EL (cell line): ENCODE measurements around the gene BLTP3B.

Experiments
- DNase-seq: peaks from one replicate; pipeline ENCODE4 v3.0.0-alpha.2; 2016

Gene BLTP3B

DNA sequence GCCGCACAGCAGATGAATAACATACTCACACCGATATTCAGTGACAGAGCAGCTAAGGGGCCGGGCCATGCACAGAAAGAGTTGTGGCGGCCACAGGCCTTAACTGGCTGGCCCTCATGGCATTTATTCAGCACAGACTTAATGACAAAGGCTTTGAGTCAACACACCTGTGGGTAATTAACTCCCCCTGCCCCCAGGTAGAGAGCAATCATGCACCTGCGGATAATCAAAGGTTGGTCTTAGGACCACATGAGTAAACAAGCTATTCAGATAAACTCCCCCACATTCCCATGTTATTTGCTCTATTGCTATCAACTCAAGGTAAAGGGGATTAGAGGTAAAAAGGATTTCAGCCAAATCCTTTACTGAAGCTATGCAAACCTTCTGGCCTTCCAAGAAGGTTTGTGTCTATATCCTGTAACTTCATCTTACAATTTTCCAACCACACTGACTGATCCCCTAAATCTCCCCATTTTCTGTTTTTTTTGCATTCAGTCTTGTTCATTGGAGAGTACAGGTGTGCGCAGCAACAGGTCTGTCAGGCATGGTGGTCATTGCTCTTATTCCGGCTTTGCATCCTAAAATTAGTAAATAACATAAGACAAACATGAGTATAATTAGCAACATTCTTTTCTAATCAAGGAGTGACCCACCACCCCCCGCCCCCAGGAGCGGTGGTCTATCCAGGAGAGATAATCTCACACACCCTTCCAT, 16.9 kb upstream of the BLTP3B start:
- DNase-seq: no peak

GRCh38 chr12:100158535-100158934, 15.9 kb upstream of the BLTP3B start:
- no peak for DNase-seq

GRCh38 chr12:100157427-100157821, 14.8 kb upstream of the BLTP3B start:
- DNase-seq: no peak

DNA sequence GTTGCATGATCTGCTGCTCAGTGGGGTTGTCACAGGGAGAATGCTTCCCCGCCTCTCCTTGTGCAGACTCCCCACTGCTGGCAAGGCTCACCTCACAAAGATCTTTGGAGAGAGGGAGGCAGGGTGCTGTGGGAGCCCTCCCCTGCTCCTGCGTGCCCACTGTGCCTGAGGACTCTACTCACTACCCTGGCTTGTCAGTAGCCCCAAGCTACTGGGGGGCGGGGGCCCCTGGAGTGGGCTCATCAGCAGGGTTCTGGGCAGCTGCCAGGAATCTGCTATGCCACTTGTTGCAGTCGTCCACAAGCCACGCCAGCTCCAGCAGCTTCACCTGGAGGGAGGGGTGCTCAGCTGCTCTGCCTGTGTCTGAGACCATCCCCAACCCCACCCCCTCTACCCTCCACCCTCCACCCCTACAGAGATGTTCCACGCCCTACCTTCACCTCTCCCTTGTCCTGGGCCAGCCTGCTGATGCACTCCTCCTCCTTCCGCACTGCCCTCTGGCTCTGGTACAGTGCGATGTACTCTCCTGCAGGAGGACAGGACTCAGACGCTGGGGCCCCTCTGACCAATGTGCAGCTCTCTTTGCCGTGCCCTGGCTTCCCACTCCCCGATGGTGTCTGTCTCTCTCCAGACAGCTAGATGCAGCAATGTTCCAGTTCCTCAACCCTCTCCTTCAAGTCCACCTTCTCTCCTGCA, 14.2 kb upstream of the BLTP3B start:
- DNase-seq: no peak

GRCh38 chr12:100154474-100155247, 12.0 kb upstream of the BLTP3B start:
- peak; percentile 68 for DNase-seq

DNA sequence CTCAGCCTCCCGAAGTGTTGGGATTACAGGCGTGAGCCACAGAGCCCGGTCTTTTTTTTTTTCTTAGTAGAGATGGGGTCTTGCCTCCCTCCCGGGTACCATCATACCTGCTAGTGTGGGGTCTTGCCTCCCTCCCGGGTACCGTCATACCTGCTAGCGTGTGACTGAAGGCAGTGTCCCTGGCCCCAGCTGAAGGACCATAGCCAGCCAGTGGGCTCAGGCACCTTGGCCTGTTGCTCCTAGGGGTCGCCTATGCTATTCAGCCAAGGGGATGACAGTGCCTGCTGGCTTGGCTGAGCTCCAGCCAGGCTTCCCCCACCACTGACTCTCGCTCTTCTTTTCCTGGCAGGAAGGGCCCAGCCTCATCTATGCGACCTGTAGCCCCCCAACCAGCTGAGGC, 10.5 kb upstream of the BLTP3B start:
- DNase-seq: no peak

GRCh38 chr12:100151769-100152168, 9.1 kb upstream of the BLTP3B start:
- no peak for DNase-seq

DNA sequence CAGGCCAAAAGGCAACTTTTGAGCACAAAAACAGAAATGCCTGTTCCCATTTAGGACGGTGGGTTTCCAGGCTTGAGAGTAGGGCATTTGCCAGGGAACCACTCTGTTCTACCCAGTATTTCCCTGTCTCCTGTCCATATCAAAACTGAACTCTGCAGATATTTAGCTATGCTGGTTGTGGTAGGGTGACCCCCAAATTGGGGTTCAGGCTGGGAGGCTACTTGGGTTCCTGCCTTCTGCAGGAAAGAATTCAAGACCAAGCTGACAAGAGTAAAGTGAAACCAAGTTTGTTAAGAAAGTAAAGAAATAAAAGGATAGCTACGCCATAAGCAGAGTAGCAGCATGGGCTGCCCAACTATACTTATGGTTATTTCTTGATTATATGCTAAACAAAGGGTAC, 3.6 kb upstream of the BLTP3B start:
- no peak for DNase-seq

- DNase-seq: no peak
Measured at GRCh38 chr12:100145643-100146042, 3.0 kb upstream of the BLTP3B start.

- DNase-seq: no peak
Measured at GRCh38 chr12:100141998-100142850, 450 bp downstream of the BLTP3B start.

GRCh38 chr12:100141666-100141997, 1.0 kb downstream of the BLTP3B start:
- DNase-seq: peak; percentile 80

- DNase-seq: no peak
Measured at GRCh38 chr12:100138803-100139098, 3.9 kb downstream of the BLTP3B start.

- DNase-seq: peak; percentile 22
Measured at GRCh38 chr12:100138048-100138802, 4.4 kb downstream of the BLTP3B start.

GRCh38 chr12:100133200-100133599, 9.5 kb downstream of the BLTP3B start:
- no peak for DNase-seq

- DNase-seq: peak; percentile 59
Measured at GRCh38 chr12:100128512-100128908, 14.2 kb downstream of the BLTP3B start.

GRCh38 chr12:100127766-100128511, 14.7 kb downstream of the BLTP3B start:
- peak; percentile 48 for DNase-seq

DNA sequence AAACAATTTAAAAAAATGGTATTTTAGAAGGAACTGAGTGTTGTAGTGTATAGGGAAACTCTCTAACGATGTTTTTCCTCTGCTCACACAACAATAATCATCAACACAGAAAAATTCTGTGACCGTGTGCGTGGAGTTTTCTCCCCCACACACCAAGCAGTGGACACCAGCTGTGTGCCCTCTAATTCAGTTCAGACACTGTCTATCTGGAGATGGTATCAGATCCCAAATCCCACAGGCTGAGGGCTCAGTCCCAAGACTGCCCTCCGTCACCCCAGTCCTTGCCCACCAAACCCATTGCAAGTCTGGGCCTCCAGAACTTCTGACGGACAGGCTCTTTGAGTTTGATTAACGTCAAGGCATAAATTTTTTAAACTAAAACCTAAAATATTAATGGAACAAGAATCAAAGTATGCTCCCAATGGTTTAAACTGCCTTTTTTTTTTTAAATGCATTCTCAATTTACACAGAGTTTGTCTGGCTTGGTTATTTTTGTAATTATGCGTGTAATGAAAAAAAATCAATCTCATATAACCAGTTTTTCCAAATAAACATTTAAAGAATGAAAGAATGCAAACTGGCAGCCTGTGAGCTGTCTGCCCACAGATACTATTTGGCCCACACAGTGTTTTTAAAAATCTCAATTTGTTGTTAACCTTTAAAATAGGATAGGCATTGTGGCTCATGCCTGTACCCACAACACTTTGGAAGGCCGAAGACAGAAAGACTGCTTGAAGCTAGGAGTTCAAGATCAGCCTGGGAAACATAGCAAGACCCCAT, 19.2 kb downstream of the BLTP3B start:
- DNase-seq: no peak

DNA sequence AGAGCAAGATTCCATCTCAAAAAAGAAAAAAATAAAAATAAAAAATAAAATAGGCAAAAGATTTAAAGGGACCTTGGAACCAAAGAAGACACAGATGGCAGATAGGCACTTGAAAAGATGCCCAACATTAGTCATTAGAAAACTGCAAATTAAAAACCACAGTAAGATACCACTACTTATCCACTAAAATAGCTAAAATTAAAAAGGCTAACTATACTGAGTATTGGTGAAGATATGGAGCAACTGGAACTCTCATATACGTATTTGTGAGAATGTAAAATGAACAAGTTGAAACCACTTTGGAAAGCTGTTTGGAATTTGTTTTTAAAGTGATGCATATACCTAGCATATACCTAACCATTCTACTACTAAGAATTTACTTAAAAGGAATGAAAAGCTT, 22.3 kb downstream of the BLTP3B start:
- no peak for DNase-seq

DNA sequence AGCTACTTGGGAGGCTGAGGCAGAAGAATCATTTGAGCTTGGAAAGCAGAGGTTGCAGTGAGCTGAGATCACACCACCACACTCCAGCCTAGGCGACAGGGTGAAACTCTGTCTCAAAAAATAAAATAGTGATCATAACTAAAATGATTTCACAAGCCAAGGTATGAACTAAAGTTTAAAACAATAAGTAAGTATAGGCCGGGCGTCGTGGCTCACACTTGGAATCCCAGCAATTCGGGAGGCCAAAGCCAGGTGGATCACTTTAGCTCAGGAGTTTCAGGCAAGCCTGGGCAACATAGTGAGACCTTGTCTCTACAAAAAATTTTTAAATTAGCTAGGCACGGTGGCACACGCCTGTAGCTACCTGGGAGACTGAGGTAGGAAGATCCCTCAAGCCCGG, 27.4 kb downstream of the BLTP3B start:
- DNase-seq: no peak

- no peak for DNase-seq
Measured at GRCh38 chr12:100114574-100114973, 28.1 kb downstream of the BLTP3B start.

GRCh38 chr12:100110276-100110675, 32.4 kb downstream of the BLTP3B start:
- DNase-seq: peak; percentile 12
